HL-60 (cell line): ENCODE data around the gene P3H2.

Experiments used
- GABPA ChIP-seq: IDR thresholded peaks from 2 replicates; pipeline ENCODE4 v1.6.1; 2012; ENCODE audit warnings: low read depth
- SPI1 ChIP-seq: IDR thresholded peaks from 2 replicates; pipeline ENCODE4 v1.6.1; 2012; ENCODE audit warnings: low read depth, mild to moderate bottlenecking, borderline replicate concordance
- TF ChIP-seq, protein P1 (sequence below): IDR thresholded peaks from one replicate; pipeline ENCODE4 v1.5.1; 2011; ENCODE audit warnings: low read length, control low read depth, inconsistent platforms; ENCODE audit not compliant: insufficient read depth

DNA sequence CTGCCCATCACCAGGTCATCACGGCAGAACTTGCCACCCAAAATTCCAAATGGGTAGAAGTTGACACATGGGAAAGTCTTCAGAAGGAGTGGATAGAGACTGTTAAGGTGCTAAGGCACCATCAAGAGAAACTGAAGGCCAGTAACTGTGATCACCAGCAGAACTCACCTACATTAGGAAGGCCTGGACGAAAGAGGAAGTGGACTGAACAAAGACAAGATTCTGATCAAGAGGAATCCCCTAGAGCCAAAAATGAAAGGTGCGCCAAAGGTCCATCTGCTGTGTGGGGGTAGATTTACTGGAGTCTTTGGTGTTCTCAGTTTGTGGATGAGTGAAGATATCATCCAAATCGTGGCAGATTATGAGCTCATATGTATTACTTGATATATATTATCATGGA lies 46.3 kb upstream of the P3H2 start:
- TF ChIP-seq, protein P1, sequence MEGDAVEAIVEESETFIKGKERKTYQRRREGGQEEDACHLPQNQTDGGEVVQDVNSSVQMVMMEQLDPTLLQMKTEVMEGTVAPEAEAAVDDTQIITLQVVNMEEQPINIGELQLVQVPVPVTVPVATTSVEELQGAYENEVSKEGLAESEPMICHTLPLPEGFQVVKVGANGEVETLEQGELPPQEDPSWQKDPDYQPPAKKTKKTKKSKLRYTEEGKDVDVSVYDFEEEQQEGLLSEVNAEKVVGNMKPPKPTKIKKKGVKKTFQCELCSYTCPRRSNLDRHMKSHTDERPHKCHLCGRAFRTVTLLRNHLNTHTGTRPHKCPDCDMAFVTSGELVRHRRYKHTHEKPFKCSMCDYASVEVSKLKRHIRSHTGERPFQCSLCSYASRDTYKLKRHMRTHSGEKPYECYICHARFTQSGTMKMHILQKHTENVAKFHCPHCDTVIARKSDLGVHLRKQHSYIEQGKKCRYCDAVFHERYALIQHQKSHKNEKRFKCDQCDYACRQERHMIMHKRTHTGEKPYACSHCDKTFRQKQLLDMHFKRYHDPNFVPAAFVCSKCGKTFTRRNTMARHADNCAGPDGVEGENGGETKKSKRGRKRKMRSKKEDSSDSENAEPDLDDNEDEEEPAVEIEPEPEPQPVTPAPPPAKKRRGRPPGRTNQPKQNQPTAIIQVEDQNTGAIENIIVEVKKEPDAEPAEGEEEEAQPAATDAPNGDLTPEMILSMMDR = no peak
- TF ChIP-seq GABPA (no peak), SPI1 (peak; percentile 76)
